ENCODE results near the gene LIME1.

- TF ChIP-seq USF2 (IDR thresholded peaks at IDR 0.05; ENCODE audit: low read depth, low read length) (no peak), POLR2A (IDR thresholded peaks at IDR 0.05; ENCODE audit: low read depth, low read length) (no peak), CTCF (conservative IDR thresholded peaks at IDR 0.05; ENCODE audit: low read depth, low read length) (no peak)
Observed at GRCh38 chr20:63733117-63733516, 3.3 kb upstream of the LIME1 start.

All from IMR-90 (cell line).